ENCODE results near the gene SMIM33. TPM values are rescaled to one million over a fixed set of nuclear protein-coding genes. Genes with fewer than 3 reads are reported as not detected.
A peak's percentile ranks its signal among the peaks of the same experiment; 100 is the strongest.

The SMIM33 gene
- polyA plus RNA-seq, 1 of the 3 experiments (the other 2 are of a cell fraction): not detected

GRCh38 chr5:139461176-139461575 lies 9.6 kb upstream of the SMIM33 start:
- no peaks in the 10 kb centered on the region for H4K20me1 ChIP-seq (ENCODE audit: insufficient read depth)
- peak overlapping the region in 1 of 2 experiments; percentile 84; a peak in 2 of 4 replicates for H3K27ac ChIP-seq (ENCODE audit: low read depth in 2 of 2, low read length in 1 of 2)
- no peaks in the 10 kb centered on the region for H3K9me2 ChIP-seq
- peaks cover 0 to 38% of the 10 kb centered on the region in 2 experiments; a peak in 3 of 4 replicates for H3K4me1 ChIP-seq (ENCODE audit: control insufficient read depth in 1 of 2, insufficient read depth in 2 of 2, low read depth in 1 of 2, low read length in 1 of 2)
- H2AFZ ChIP-seq (ENCODE audit: low read depth): peak overlapping the region; percentile 75; the same call in 1 of the 2 replicates
- H3F3A ChIP-seq (replicated peaks; ENCODE audit: insufficient read depth): peaks cover 16% of the 10 kb centered on the region
- 0 out of 2 replicates have a peak, but pooled peaks cover 6% of the 10 kb centered on the region for H3K79me2 ChIP-seq (ENCODE audit: insufficient read depth)
- H3K4me2 ChIP-seq: peak overlapping the region; percentile 59
- 89% methylated on average over 6 of the region's 7 CpGs for WGBS (ENCODE audit: low lambda C conversion rate)
- H3K9me3 ChIP-seq: no peaks in the 10 kb centered on the region
- H3K27me3 ChIP-seq (ENCODE audit: insufficient read depth): no peaks in the 10 kb centered on the region
- ChIA-PET POLR2A (no interaction called here), CTCF (interaction anchor here (1.7 kb wide), 1 partner anchor 52 kb away, joined by 4 read pairs; no protein-coding TSS in a partner anchor)
- DNase-seq: no peak
- no peak overlapping the region for H3K4me3 ChIP-seq (ENCODE audit: low read depth in 2 of 2, low read length in 1 of 2)
- H3K36me3 ChIP-seq (replicated peaks in 1 of 2; ENCODE audit: control insufficient read depth in 1 of 2, insufficient read depth in 2 of 2, low read length in 1 of 2): no peaks in the 10 kb centered on the region
- no peak for TF ChIP-seq MXI1 (IDR thresholded peaks at IDR 0.05; ENCODE audit: low read depth, low read length)
- TF ChIP-seq JUND (IDR thresholded peaks at IDR 0.05): no peak
- no peak for TF ChIP-seq PBX3 (IDR thresholded peaks at IDR 0.05)
- TF ChIP-seq EZH2phosphoT487 (IDR thresholded peaks at IDR 0.05; ENCODE audit: borderline replicate concordance, low read depth): no peak
- no peak for TF ChIP-seq USF1 (IDR thresholded peaks at IDR 0.05; ENCODE audit: borderline replicate concordance, low read depth)
- TF ChIP-seq RCOR1 (IDR thresholded peaks at IDR 0.05; ENCODE audit: low read length): no peak
- peak overlapping the region; percentile 44 for H3K9ac ChIP-seq

- Histone ChIP-seq H3K79me2 (ENCODE audit: insufficient read depth) (0 out of 2 replicates have a peak, but pooled peaks cover 6% of the 10 kb centered on the region), H3K4me2 (peak overlapping the region; percentile 59), H3K4me3 (ENCODE audit: low read depth in 2 of 2, low read length in 1 of 2) (no peak overlapping the region), H3K4me1 (ENCODE audit: control insufficient read depth in 1 of 2, insufficient read depth in 2 of 2, low read depth in 1 of 2, low read length in 1 of 2) (peaks cover 0 to 38% of the 10 kb centered on the region in 2 experiments; a peak in 3 of 4 replicates), H3K27ac (ENCODE audit: low read depth in 2 of 2, low read length in 1 of 2) (peak overlapping the region in 1 of 2 experiments; percentile 84; a peak in 2 of 4 replicates), H2AFZ (ENCODE audit: low read depth) (peak overlapping the region; percentile 75; the same call in 1 of the 2 replicates), H3F3A (replicated peaks; ENCODE audit: insufficient read depth) (peaks cover 16% of the 10 kb centered on the region), H3K9me2 (no peaks in the 10 kb centered on the region), H3K36me3 (replicated peaks in 1 of 2; ENCODE audit: control insufficient read depth in 1 of 2, insufficient read depth in 2 of 2, low read length in 1 of 2) (no peaks in the 10 kb centered on the region), H3K9me3 (no peaks in the 10 kb centered on the region), H3K9ac (peak overlapping the region; percentile 49), H4K20me1 (ENCODE audit: insufficient read depth) (no peaks in the 10 kb centered on the region), H3K27me3 (ENCODE audit: insufficient read depth) (no peaks in the 10 kb centered on the region)
- CTCF ChIA-PET: interaction anchor here (0.6 to 1.7 kb wide), 2 partner anchors 23 to 52 kb away, joined by 3 to 4 read pairs; partner anchors contain the start of gene DNAJC18
- DNase-seq: peak; percentile 15
- POLR2A ChIA-PET: no interaction called here
- TF ChIP-seq POLR2AphosphoS5 (IDR thresholded peaks at IDR 0.05; ENCODE audit: low read depth, low read length): 0 out of 2 replicates have a peak, but pooled peaks have one; percentile 11
- TF ChIP-seq RFX5 (IDR thresholded peaks at IDR 0.05; ENCODE audit: low read length): no peak
- TF ChIP-seq CTCF (IDR thresholded peaks at IDR 0.05): no peak; the same call in 1 of the 2 replicates
- no peak for TF ChIP-seq YY1 (IDR thresholded peaks at IDR 0.05; ENCODE audit: low read depth)
- peak; percentile 75; the same call in 1 of the 2 replicates for TF ChIP-seq FOSL2 (IDR thresholded peaks at IDR 0.05; ENCODE audit: borderline replicate concordance, low read depth)
- no peak for TF ChIP-seq USF2 (IDR thresholded peaks at IDR 0.05; ENCODE audit: borderline replicate concordance, low read depth, low read length)
- peak; percentile 36; the same call in 1 of the 2 replicates for TF ChIP-seq MAX (IDR thresholded peaks at IDR 0.05; ENCODE audit: low read depth)
- TF ChIP-seq MXI1 (IDR thresholded peaks at IDR 0.05; ENCODE audit: low read depth, low read length): no peak
- TF ChIP-seq TCF12 (IDR thresholded peaks at IDR 0.05): peak; percentile 7; the same call in 1 of the 2 replicates
- 0 out of 2 replicates have a peak, but pooled peaks have one; percentile 31 for TF ChIP-seq SIN3A (IDR thresholded peaks at IDR 0.05; ENCODE audit: borderline replicate concordance, low read depth, low read length)
- no peak for TF ChIP-seq CHD2 (IDR thresholded peaks at IDR 0.05; ENCODE audit: low read length, partially characterized antibody)
- TF ChIP-seq NFIC (IDR thresholded peaks at IDR 0.05; ENCODE audit: borderline replicate concordance): peak; percentile 34; the same call in 1 of the 2 replicates
- no peak for TF ChIP-seq RAD21 (IDR thresholded peaks at IDR 0.05; ENCODE audit: low read length)
- TF ChIP-seq EP300 (IDR thresholded peaks at IDR 0.05; ENCODE audit: borderline replicate concordance in 1 of 2, low read depth in 1 of 2, low read length in 1 of 2): no peak; a peak in 1 of 4 replicates
- TF ChIP-seq USF1 (IDR thresholded peaks at IDR 0.05; ENCODE audit: borderline replicate concordance, low read depth): no peak
- no peak for TF ChIP-seq JUND (IDR thresholded peaks at IDR 0.05)
- WGBS (ENCODE audit: low lambda C conversion rate): 53% methylated on average over 5 of the region's 5 CpGs
Observed at GRCh38 chr5:139461698-139462097, 9.1 kb upstream of the SMIM33 start.
